Fibroblast of skin of left biceps (primary cell): Measurements from ENCODE around the gene HOMER1.

Source experiments
- DNase-seq, 2 experiments: peaks; one replicate each; pipeline ENCODE4 v3.0.0-alpha.2; 2013; ENCODE audit warnings: low read depth in 2 of 2

Gene HOMER1, protein sequence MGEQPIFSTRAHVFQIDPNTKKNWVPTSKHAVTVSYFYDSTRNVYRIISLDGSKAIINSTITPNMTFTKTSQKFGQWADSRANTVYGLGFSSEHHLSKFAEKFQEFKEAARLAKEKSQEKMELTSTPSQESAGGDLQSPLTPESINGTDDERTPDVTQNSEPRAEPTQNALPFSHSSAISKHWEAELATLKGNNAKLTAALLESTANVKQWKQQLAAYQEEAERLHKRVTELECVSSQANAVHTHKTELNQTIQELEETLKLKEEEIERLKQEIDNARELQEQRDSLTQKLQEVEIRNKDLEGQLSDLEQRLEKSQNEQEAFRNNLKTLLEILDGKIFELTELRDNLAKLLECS

GRCh38 chr5:79513704-79514390 lies at the start of gene HOMER1:
Gene HOMER1 (minus strand): TSS chr5:79514134. CDS start chr5:79512774, 1,360 bp downstream.
- peak; percentile 49 to 52 for DNase-seq

GRCh38 chr5:79563247-79563590 lies 49.3 kb upstream of the HOMER1 start:
- DNase-seq: no peak

DNA sequence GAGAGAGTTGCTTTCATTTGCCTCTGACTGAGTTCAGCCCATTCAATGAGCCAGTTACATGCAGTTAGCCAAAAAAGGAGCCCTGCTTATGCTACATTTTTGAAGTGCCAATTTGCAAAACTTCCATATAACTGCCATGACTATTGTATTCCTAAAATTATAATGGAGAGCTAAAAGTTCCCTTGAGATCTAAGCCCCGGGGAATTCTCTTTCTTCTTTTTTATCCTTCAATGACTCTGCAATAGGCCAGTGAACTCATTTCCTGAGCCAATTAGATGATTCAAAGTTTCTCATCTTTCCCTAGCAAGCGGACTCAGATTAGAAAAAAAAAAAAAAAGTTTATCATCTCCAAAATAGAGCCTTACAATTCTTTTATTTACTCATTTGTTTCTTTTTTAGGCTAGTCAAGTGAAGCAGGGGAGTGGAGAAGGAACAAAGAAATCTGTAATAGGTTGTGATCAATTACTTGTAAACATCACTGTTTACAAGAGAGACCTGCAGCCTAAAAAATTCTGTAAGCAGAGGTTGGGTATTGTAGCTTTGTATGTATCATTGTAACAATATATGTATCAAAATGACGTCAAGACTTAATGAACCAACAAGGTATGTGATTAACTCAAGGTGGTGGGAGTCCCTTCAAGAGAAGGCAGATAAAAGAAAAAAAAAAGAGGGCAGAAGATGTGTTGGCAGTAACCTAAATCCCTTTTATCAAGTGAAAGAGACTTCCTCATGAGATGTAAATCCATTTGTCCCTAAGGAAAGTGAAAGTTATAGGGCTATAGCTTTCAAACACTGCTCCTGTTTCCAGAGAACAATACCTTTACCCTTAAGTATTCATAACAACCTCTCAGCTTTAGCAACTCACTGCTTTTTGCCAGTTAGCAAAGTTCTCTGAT lies 48.7 kb upstream of the HOMER1 start:
- peak in 1 of 2 experiments; percentile 23 for DNase-seq

DNA sequence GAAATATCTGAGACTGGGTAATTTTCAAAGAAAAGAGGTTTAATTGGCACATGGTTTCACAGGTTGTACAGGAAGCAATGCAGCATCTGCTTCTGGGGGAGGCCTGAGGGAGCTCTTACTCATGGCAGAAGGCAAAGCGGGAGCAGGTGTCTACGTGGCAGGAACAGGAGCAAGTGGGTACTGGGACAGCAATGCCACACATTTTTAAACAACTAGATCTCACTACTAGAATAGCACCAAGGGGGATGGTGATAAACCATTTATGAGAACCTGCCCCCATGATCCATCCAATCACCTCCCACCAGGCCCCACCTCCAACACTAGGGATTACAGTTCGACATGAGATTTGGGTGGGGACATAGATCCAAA lies 47.6 kb upstream of the HOMER1 start:
- no peak for DNase-seq

DNA sequence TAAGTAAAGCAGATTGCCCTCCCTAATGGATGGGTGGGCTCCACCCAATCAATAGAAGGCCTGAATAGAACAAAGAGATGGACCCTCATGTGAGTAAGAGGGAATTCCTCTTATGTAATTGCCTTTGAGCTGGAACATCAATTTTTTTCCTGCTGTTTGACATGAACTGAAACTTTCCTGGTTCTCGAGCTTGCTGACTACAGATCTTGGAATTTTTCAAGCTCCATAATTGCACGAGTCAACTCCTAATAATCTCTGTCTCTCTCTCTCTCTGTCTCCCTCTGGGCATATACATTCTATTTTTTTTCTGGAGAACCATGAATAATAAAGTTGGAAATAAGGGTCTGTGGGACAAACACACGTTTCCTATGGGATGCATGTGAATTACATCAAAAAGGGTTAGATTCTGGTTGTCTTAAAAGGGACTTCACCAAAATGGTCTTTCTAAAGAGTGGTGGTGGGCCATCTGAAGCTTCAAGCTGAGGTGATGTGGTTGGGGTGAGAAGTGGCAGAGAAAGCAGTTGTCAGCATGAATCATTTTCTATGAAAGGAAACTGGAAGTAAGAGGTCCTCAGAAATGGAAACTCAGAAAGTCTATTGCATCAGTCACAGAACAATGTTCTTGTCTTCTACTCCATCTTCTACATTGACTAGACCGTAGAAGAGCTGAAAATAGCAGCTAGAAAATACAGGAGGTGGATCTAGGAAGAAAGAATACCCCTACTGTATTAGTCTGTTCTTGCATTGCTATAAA lies 47.0 kb upstream of the HOMER1 start:
- peak in 1 of 2 experiments; percentile 33 for DNase-seq

- no peak for DNase-seq
Observed at GRCh38 chr5:79555418-79555817, 41.5 kb upstream of the HOMER1 start.

- peak; percentile 55 to 58 for DNase-seq
Observed at GRCh38 chr5:79552984-79553383, 39.0 kb upstream of the HOMER1 start.

DNA sequence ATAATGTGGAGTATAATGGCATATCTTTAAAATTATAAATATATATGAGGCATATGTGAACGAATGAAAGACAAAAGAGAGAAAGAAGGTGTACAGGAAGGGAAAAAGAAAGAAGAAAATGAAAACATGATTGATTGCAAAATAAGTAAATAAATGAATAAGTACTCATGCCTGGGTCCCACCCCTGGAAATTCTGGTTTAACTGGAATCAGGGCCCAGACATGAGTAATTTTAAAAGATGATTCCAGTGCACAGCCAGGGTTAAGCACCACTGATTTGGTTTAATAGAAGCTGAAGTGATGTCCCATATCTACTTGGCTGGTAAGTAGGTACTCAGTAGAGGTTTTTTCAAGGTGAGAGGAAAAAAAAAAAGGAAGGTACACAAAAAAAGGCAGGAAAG lies 34.0 kb upstream of the HOMER1 start:
- no peak for DNase-seq

DNA sequence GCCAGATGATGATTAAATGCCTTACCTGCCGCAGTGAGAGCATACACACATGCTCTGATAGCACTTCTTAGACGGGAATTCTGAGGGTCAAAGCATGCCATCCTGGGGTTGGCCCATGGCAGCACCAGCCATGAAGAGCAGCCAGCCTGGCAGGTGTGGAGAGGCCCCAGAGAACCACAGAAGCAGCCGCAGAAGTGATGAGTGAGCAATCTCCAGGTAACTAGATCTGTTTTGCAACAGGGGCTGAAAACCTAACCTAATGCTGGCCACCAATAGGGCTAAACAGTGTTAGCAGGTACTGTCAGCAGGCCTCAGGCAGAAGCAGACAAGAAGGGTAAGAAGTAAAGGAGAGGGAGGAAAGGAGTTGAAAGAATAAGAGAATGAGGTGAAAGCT lies 33.5 kb upstream of the HOMER1 start:
- no peak for DNase-seq

- no peak for DNase-seq
Observed at GRCh38 chr5:79546782-79547428, 33.0 kb upstream of the HOMER1 start.

- no peak for DNase-seq
Observed at GRCh38 chr5:79544131-79544530, 30.2 kb upstream of the HOMER1 start.

DNA sequence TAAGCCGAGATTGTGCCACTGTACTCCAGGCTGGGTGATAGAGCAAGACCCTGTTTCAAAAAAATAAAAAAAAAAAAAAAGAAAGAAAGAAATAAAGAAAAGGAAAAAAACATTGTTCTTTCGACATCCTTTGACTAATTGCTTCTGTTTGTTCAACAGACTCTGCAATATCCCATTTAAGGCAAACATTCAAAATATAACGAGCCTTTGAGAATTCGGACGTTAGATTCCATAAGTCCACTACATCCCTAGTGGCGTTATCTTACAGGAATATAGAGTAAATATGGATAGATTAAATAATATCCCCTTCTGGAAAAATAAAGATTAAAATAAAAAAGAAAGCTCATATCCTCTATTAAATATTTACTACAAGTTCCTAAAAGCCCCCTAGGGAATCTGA lies 27.0 kb upstream of the HOMER1 start:
- DNase-seq: no peak

- DNase-seq: no peak
Observed at GRCh38 chr5:79536193-79536906, 22.4 kb upstream of the HOMER1 start.

GRCh38 chr5:79535477-79536192 lies 21.7 kb upstream of the HOMER1 start:
- no peak for DNase-seq

- no peak for DNase-seq
Observed at GRCh38 chr5:79529110-79529509, 15.2 kb upstream of the HOMER1 start.

DNA sequence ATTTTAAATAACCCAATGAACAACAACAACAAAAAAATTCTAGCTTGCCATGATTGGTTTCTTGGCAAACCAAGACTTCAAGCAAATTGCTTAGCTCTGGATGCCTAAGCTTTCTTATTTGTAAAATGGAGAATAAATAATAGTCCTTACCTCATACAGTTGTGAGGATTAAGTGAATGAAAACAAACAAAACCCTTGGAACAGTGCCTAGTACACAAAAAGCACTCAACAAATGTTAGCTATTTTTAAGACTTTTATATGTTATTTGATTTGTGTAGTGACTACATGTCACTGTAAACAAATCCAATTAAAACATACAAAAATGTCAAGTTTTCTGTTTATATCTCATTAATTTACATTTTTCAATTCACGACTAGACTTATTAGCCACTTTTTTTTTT lies 13.5 kb upstream of the HOMER1 start:
- no peak for DNase-seq

- no peak for DNase-seq
Observed at GRCh38 chr5:79526928-79527327, 13.0 kb upstream of the HOMER1 start.

- DNase-seq: no peak
Observed at GRCh38 chr5:79526493-79526892, 12.6 kb upstream of the HOMER1 start.

DNA sequence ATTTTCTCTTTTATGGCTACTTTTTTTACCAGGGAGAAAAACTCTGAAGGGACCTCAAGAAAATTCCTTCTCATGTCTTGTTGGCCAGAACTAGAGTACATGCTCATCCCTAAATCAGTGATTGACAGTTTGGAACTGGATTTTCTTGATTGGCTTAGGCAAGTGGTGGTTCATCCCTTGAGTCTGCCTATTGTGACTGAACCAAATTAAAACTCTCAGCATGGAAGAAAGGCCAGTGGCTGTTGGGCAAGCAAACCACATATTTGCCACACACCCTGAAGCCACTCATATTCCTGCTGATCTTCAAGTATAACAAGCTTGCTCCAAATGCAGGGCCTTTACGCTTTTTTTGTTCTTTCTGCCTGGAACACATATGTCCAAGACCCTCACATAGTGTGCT lies 7.2 kb upstream of the HOMER1 start:
- no peak for DNase-seq

GRCh38 chr5:79518718-79519117 lies 4.8 kb upstream of the HOMER1 start:
- DNase-seq: no peak
